ENCODE data around the gene TRAF3IP3. TPM values are rescaled to one million over a fixed set of nuclear protein-coding genes. Genes with fewer than 3 reads are reported as not detected.

TRAF3IP3 gene
- total and polyA plus RNA-seq, 2 donors (not counting 3 experiments of a cell fraction or from before 2014, with no cell fraction given) = not detected

GRCh38 chr1:209816923-209817322, 61.1 kb downstream of the TRAF3IP3 start:
- H3K9me1 ChIP-seq (replicated peaks; ENCODE audit: control insufficient read depth, extremely low read depth, insufficient read depth, low read length) = no peaks in the 10 kb centered on the region
- intact Hi-C loops (cut with micrococcal nuclease) = no loop called here
- dilution Hi-C loops (cut with MboI; ENCODE audit: extremely low pct_ligation_motif_present, low sequenced_read_pairs) = no loop called here

GRCh38 chr1:209817691-209818090, 61.8 kb downstream of the TRAF3IP3 start:
- Histone ChIP-seq H3K4me3 (replicated peaks in 1 of 3; ENCODE audit: insufficient read depth in 1 of 3, low read depth in 1 of 3, low read length in 3 of 3) (no peak overlapping the region), H3K9me1 (replicated peaks; ENCODE audit: control insufficient read depth, extremely low read depth, insufficient read depth, low read length) (no peaks in the 10 kb centered on the region), H3K79me2 (ENCODE audit: control insufficient read depth, insufficient read depth, low read length) (no peaks in the 10 kb centered on the region), H3K36me3 (ENCODE audit: control insufficient read depth in 2 of 2, extremely low read depth in 1 of 2, insufficient read depth in 2 of 2, low read length in 2 of 2) (no peaks in the 10 kb centered on the region), H2AFZ (ENCODE audit: low read depth, low read length) (no peak overlapping the region), H3K9me3 (replicated peaks; ENCODE audit: control insufficient read depth, insufficient read depth, low read length) (no peaks in the 10 kb centered on the region), H3K9ac (replicated peaks; ENCODE audit: extremely low read depth, insufficient read depth, low read length) (no peak overlapping the region), H3K27me3 (ENCODE audit: control insufficient read depth in 2 of 2, insufficient read depth in 2 of 2, low read length in 2 of 2) (no peaks in the 10 kb centered on the region), H3K27ac (ENCODE audit: insufficient read depth, low read depth, low read length) (no peak overlapping the region), H3K4me2 (ENCODE audit: insufficient read depth, low read length) (no peak overlapping the region), H3K4me1 (ENCODE audit: control insufficient read depth, extremely low read depth, insufficient read depth, low read length) (peaks cover 4% of the 10 kb centered on the region), H4K20me1 (replicated peaks; ENCODE audit: control insufficient read depth, extremely low read depth, insufficient read depth, low read length) (no peaks in the 10 kb centered on the region)
- dilution Hi-C loops (cut with MboI; ENCODE audit: extremely low pct_ligation_motif_present, low sequenced_read_pairs) (no loop called here), intact Hi-C loops (cut with micrococcal nuclease) (no loop called here)
- ChIA-PET CTCF (no interaction called here), POLR2A (no interaction called here)
- no TSS peak for BruUV-seq (replicated peaks)
- no peak for DNase-seq (ENCODE audit: low read depth, low spot score)
- no peak for TF ChIP-seq CTCF (IDR thresholded peaks at IDR 0.05; ENCODE audit: extremely low read depth in 1 of 2, insufficient read depth in 1 of 2, low read depth in 1 of 2, low read length in 2 of 2)
- no peak for FAIRE-seq

More at GRCh38 chr1:209816923-209817322, 61.1 kb downstream of the TRAF3IP3 start:
- CTCF ChIA-PET = no interaction called here
- TF ChIP-seq POLR2A (IDR thresholded peaks at IDR 0.05; ENCODE audit: low read depth, low read length) = no peak
- TF ChIP-seq JUN (IDR thresholded peaks at IDR 0.05; ENCODE audit: borderline replicate concordance, insufficient read depth, insufficient read length, low read depth) = no peak
- Histone ChIP-seq H3K27ac (ENCODE audit: insufficient read depth, low read depth, low read length) (no peak overlapping the region), H3K27me3 (ENCODE audit: control insufficient read depth in 2 of 2, insufficient read depth in 2 of 2, low read length in 2 of 2) (no peaks in the 10 kb centered on the region), H2AFZ (ENCODE audit: low read depth, low read length) (no peak overlapping the region), H3K9me3 (replicated peaks; ENCODE audit: control insufficient read depth, insufficient read depth, low read length) (no peaks in the 10 kb centered on the region), H3K4me2 (ENCODE audit: insufficient read depth, low read length) (no peak overlapping the region), H3K4me1 (ENCODE audit: control insufficient read depth, extremely low read depth, insufficient read depth, low read length) (no peaks in the 10 kb centered on the region), H3K36me3 (ENCODE audit: control insufficient read depth in 2 of 2, extremely low read depth in 1 of 2, insufficient read depth in 2 of 2, low read length in 2 of 2) (no peaks in the 10 kb centered on the region), H3K9ac (replicated peaks; ENCODE audit: extremely low read depth, insufficient read depth, low read length) (no peak overlapping the region), H3K79me2 (ENCODE audit: control insufficient read depth, insufficient read depth, low read length) (no peaks in the 10 kb centered on the region), H3K4me3 (replicated peaks in 1 of 3; ENCODE audit: insufficient read depth in 1 of 3, low read depth in 1 of 3, low read length in 3 of 3) (no peak overlapping the region), H4K20me1 (replicated peaks; ENCODE audit: control insufficient read depth, extremely low read depth, insufficient read depth, low read length) (no peaks in the 10 kb centered on the region)
- POLR2A ChIA-PET = no interaction called here
- FAIRE-seq = no peak
- no peak for DNase-seq (ENCODE audit: low read depth, low spot score)
- BruUV-seq (replicated peaks) = no TSS peak
